ENCODE data around the gene REV1. TPM values are rescaled to one million over a fixed set of nuclear protein-coding genes. Genes with fewer than 3 reads are reported as not detected.
A peak's percentile ranks its signal among the peaks of the same experiment; 100 is the strongest.

REV1 gene
- total RNA-seq, 1 experiment from 2014 or later = 38.7 TPM

GRCh38 chr2:99436874-99437273 lies 52.9 kb downstream of the REV1 start:
- ChIA-PET POLR2A (no interaction called here), CTCF (no interaction called here)
- ATAC-seq = no peak
- Mint-ChIP-seq H3K4me1 (peaks cover 37% of the 10 kb centered on the region), H3K4me3 (no peak overlapping the region), H3K9me3 (no peaks in the 10 kb centered on the region), H3K27me3 (ENCODE audit: low read depth) (no peaks in the 10 kb centered on the region), H3K27ac (no peak overlapping the region), H3K36me3 (peaks cover 18% of the 10 kb centered on the region)
- TF ChIP-seq GTF2I (CRISPR knock-in tag; conservative IDR thresholded peaks at IDR 0.05) (no peak), ZNF121 (CRISPR knock-in tag; IDR thresholded peaks at IDR 0.05) (peak; percentile 93), NR2C2 (CRISPR knock-in tag; IDR thresholded peaks at IDR 0.05) (no peak), OVOL2 (CRISPR knock-in tag; IDR thresholded peaks at IDR 0.05; ENCODE audit: borderline replicate concordance) (no peak), ZBTB43 (CRISPR knock-in tag; IDR thresholded peaks at IDR 0.05) (no peak), ZMAT4 (CRISPR knock-in tag; IDR thresholded peaks at IDR 0.05) (no peak)
- no peak for DNase-seq (ENCODE audit: low spot score)

- no peak overlapping the region for H3K4me3 Mint-ChIP-seq
- ChIA-PET CTCF (no interaction called here), POLR2A (no interaction called here)
- TF ChIP-seq MYBL2 (CRISPR knock-in tag; IDR thresholded peaks at IDR 0.05) = no peak
- no peak for TF ChIP-seq ATF2 (CRISPR knock-in tag; IDR thresholded peaks at IDR 0.05; ENCODE audit: borderline replicate concordance, low read depth)
- no peak for ATAC-seq
- DNase-seq (ENCODE audit: low spot score) = no peak
- no peak overlapping the region for H3K27ac Mint-ChIP-seq
- H3K9me3 Mint-ChIP-seq = no peaks in the 10 kb centered on the region
- H3K27me3 Mint-ChIP-seq (ENCODE audit: low read depth) = no peaks in the 10 kb centered on the region
- peaks cover 7% of the 10 kb centered on the region for H3K4me1 Mint-ChIP-seq
- H3K36me3 Mint-ChIP-seq = peaks cover 35% of the 10 kb centered on the region
Measured at GRCh38 chr2:99433340-99433739, 56.5 kb downstream of the REV1 start.

- DNase-seq (ENCODE audit: low spot score) (no peak), ATAC-seq (no peak)
- Mint-ChIP-seq H3K36me3 (peaks cover 37% of the 10 kb centered on the region), H3K27me3 (ENCODE audit: low read depth) (no peaks in the 10 kb centered on the region), H3K9me3 (no peaks in the 10 kb centered on the region), H3K4me1 (peaks cover 7% of the 10 kb centered on the region), H3K27ac (peak overlapping the region; percentile 86), H3K4me3 (no peak overlapping the region)
- ChIA-PET POLR2A (no interaction called here), CTCF (no interaction called here)
- TF ChIP-seq ZNF425 (CRISPR knock-in tag; conservative IDR thresholded peaks at IDR 0.05) (no peak), CTCF (IDR thresholded peaks at IDR 0.05) (no peak), ZNF512 (CRISPR knock-in tag; IDR thresholded peaks at IDR 0.05; ENCODE audit: borderline replicate concordance) (no peak), ATF6 (CRISPR knock-in tag; IDR thresholded peaks at IDR 0.05) (no peak), OVOL2 (CRISPR knock-in tag; IDR thresholded peaks at IDR 0.05; ENCODE audit: borderline replicate concordance) (no peak), ATF3 (CRISPR knock-in tag; conservative IDR thresholded peaks at IDR 0.05) (no peak), NR1H2 (CRISPR knock-in tag; IDR thresholded peaks at IDR 0.05) (no peak), IRF1 (CRISPR knock-in tag; IDR thresholded peaks at IDR 0.05) (no peak), TEAD4 (CRISPR knock-in tag; IDR thresholded peaks at IDR 0.05) (no peak), E2F4 (CRISPR knock-in tag; IDR thresholded peaks at IDR 0.05; ENCODE audit: borderline replicate concordance, low read depth) (no peak)
Measured at GRCh38 chr2:99431587-99432275, 58.1 kb downstream of the REV1 start.

Data from WTC11 (cell line).